Ectodermal cell (in vitro differentiated cells): Measurements from ENCODE around the gene CDH2.

Source experiments
- H3K27ac ChIP-seq: 2 replicates; pipeline ENCODE4 v1.7.0; 2013; ENCODE audit warnings: mild to moderate bottlenecking, low read depth, low read length; ENCODE audit not compliant: insufficient read depth, poor library complexity, severe bottlenecking
- H3K27me3 ChIP-seq: 2 replicates; pipeline ENCODE4 v1.7.0; 2013; ENCODE audit warnings: mild to moderate bottlenecking, low read length; ENCODE audit not compliant: insufficient read depth, control insufficient read depth, poor library complexity, severe bottlenecking
- H3K36me3 ChIP-seq: one replicate; pipeline ENCODE4 v1.7.0; 2013; ENCODE audit warnings: low read length; ENCODE audit not compliant: control insufficient read depth, insufficient read depth
- H3K4me1 ChIP-seq: one replicate; pipeline ENCODE4 v1.7.0; 2013; ENCODE audit warnings: low read length; ENCODE audit not compliant: control insufficient read depth, insufficient read depth
- H3K4me3 ChIP-seq: 2 replicates; pipeline ENCODE4 v1.7.0; 2013; ENCODE audit warnings: low read depth, low read length, control low read depth; ENCODE audit not compliant: insufficient read depth
- H3K9me3 ChIP-seq: 2 replicates; pipeline ENCODE4 v1.7.0; 2013; ENCODE audit warnings: mild to moderate bottlenecking, low read length, moderate library complexity; ENCODE audit not compliant: control insufficient read depth
- WGBS, 2 experiments: methylation state at CpG; one replicate each; pipeline ENCODE4 v1.1.7; 2013; ENCODE audit warnings: missing lambda C conversion rate in 2 of 2; 5-methylcytosine and 5-hydroxymethylcytosine counted together

The CDH2 gene

GRCh38 chr18:28152754-28153153 is 24.2 kb downstream of the CDH2 start:
- Histone ChIP-seq H3K27ac (no peak overlapping the region), H3K4me1 (peaks cover 43% of the 10 kb centered on the region), H3K36me3 (no peaks in the 10 kb centered on the region), H3K9me3 (no peaks in the 10 kb centered on the region), H3K27me3 (no peaks in the 10 kb centered on the region), H3K4me3 (no peak overlapping the region)
- 62 to 65% methylated on average over 3 of the region's 3 CpGs for WGBS, 2 experiments

DNA sequence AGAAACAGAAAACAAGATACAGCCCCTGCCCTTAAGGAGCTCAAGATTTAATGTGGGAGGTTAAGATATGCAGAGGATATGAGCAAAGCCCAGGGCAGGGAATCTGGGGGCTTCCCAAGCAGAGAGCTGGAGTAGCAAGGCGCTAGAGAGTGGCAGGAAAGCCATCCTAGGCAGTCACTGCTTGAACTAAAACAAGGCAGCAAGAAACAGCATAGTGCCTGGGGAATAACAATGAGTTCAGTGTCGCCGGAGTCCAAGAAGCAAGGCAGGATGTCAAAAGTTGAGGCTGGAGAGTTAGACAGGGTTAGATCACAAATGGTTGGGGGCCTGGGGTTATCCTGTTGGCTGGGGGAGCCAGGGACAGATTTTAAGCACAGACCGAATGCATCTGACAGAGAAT is 24.6 kb downstream of the CDH2 start:
- Histone ChIP-seq H3K4me3 (no peak overlapping the region), H3K27ac (no peak overlapping the region), H3K36me3 (no peaks in the 10 kb centered on the region), H3K27me3 (no peaks in the 10 kb centered on the region), H3K4me1 (peaks cover 43% of the 10 kb centered on the region), H3K9me3 (no peaks in the 10 kb centered on the region)
- WGBS, 2 experiments: 56 to 61% methylated on average over 4 of the region's 4 CpGs

GRCh38 chr18:28151434-28151833 is 25.5 kb downstream of the CDH2 start:
- Histone ChIP-seq H3K36me3 (no peaks in the 10 kb centered on the region), H3K4me1 (peaks cover 43% of the 10 kb centered on the region), H3K27ac (no peak overlapping the region), H3K9me3 (no peaks in the 10 kb centered on the region), H3K27me3 (no peaks in the 10 kb centered on the region), H3K4me3 (no peak overlapping the region)
- 88 to 91% methylated on average over 1 of the region's 1 CpG for WGBS, 2 experiments

DNA sequence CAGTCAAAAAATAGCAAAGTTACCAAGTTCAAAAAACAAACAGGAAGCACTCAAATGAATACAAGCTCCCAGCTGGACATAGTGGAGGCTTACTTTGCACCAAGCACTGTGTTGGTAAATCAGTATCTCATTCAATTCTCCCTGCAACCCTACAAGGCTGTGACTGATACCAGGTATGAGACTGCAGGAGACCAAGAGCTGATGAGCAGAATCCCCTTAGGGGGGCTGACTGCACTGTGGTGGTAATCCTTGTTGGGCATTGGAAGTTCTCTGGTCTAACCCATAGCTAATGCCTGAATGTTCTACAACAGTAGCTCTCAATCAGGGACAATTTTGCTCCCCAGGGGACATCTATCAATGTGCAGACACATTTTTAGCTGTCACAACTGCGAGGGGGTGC is 26.0 kb downstream of the CDH2 start:
- no peak overlapping the region for H3K27ac ChIP-seq
- H3K4me1 ChIP-seq: peaks cover 43% of the 10 kb centered on the region

GRCh38 chr18:28149810-28150420 is 27.0 kb downstream of the CDH2 start:
- WGBS, 2 experiments: 91 to 92% methylated on average over 14 of the region's 14 CpGs

More for the DNA sequence above, 26.0 kb downstream of the CDH2 start:
- H3K4me3 ChIP-seq: no peak overlapping the region
- WGBS, 2 experiments: 78 to 81% methylated on average over 1 of the region's 1 CpG
- H3K36me3 ChIP-seq: no peaks in the 10 kb centered on the region
- H3K9me3 ChIP-seq: no peaks in the 10 kb centered on the region
- no peaks in the 10 kb centered on the region for H3K27me3 ChIP-seq

GRCh38 chr18:28147674-28148171 is 29.2 kb downstream of the CDH2 start:
- 96 to 97% methylated on average over 5 of the region's 5 CpGs for WGBS, 2 experiments
- no peak overlapping the region for H3K27ac ChIP-seq
- peaks cover 18% of the 10 kb centered on the region for H3K36me3 ChIP-seq

More at GRCh38 chr18:28149810-28150420, 27.0 kb downstream of the CDH2 start:
- H3K4me3 ChIP-seq: no peak overlapping the region
- H3K36me3 ChIP-seq: peaks cover 2% of the 10 kb centered on the region
- no peak overlapping the region for H3K27ac ChIP-seq
- no peaks in the 10 kb centered on the region for H3K9me3 ChIP-seq
- peaks cover 36% of the 10 kb centered on the region for H3K4me1 ChIP-seq
- H3K27me3 ChIP-seq: no peaks in the 10 kb centered on the region

GRCh38 chr18:28143725-28144124 is 33.2 kb downstream of the CDH2 start:
- 91 to 97% methylated on average over 2 of the region's 2 CpGs for whole genome bisulfite sequencing, 2 experiments
- H3K27ac ChIP-seq: no peak overlapping the region
- H3K4me1 ChIP-seq: no peaks in the 10 kb centered on the region
- no peaks in the 10 kb centered on the region for H3K27me3 ChIP-seq
- no peaks in the 10 kb centered on the region for H3K9me3 ChIP-seq
- no peak overlapping the region for H3K4me3 ChIP-seq
- peaks cover 22% of the 10 kb centered on the region for H3K36me3 ChIP-seq

More at GRCh38 chr18:28147674-28148171, 29.2 kb downstream of the CDH2 start:
- Histone ChIP-seq H3K4me1 (peaks cover 16% of the 10 kb centered on the region), H3K9me3 (no peaks in the 10 kb centered on the region), H3K4me3 (no peak overlapping the region), H3K27me3 (no peaks in the 10 kb centered on the region)

DNA sequence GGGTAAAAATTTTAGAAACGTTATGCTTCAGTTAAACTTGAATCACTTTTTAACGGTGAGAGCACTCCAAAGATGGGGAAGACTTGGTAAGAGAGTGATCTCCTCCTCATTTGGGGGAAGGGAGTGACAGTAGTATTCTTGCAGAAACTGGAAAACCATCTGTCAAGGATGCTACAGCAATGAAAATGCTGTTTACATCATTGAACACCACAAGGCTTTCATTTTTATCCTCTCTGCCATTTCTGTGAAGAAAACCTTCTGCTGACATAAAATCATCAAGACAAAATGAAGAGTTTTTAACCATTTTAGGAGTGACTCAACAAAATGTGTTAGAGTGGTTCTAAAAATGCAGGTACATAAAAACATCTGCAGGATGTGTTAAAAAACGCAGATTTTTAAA is 38.1 kb downstream of the CDH2 start:
- Histone ChIP-seq H3K27ac (no peak overlapping the region), H3K36me3 (peaks cover 20% of the 10 kb centered on the region)
- WGBS, 2 experiments: 93 to 97% methylated on average over 3 of the region's 3 CpGs

GRCh38 chr18:28136071-28136470 is 40.9 kb downstream of the CDH2 start:
- Histone ChIP-seq H3K9me3 (no peaks in the 10 kb centered on the region), H3K4me1 (peaks cover 10% of the 10 kb centered on the region), H3K27me3 (no peaks in the 10 kb centered on the region), H3K4me3 (no peak overlapping the region), H3K27ac (no peak overlapping the region), H3K36me3 (peaks cover 9% of the 10 kb centered on the region)
- 92 to 100% methylated on average over 1 of the region's 4 CpGs for WGBS, 2 experiments

More for the DNA sequence above, 38.1 kb downstream of the CDH2 start:
- H3K4me3 ChIP-seq: no peak overlapping the region
- no peaks in the 10 kb centered on the region for H3K4me1 ChIP-seq
- no peaks in the 10 kb centered on the region for H3K9me3 ChIP-seq
- no peaks in the 10 kb centered on the region for H3K27me3 ChIP-seq

DNA sequence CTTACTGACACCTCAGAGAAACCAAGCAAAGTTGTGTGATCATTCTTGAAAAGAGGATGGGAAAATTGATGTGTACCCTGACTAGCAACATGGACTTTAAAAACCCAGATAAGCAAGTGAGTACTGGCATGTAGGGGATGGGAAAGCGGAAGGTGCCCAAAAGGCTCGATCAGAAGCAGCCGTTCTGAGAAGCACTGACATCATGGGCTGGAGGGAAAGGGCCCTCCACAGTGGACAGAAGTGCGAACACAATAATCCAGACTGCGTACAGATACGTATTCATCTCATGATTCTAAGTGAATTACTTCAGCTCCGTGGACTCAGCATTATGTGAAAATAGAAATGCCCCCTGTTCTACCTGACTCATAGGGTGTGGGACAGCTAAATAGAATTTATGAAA is 42.2 kb downstream of the CDH2 start:
- Histone ChIP-seq H3K36me3 (peaks cover 5% of the 10 kb centered on the region), H3K4me3 (no peak overlapping the region), H3K27me3 (no peaks in the 10 kb centered on the region), H3K27ac (no peak overlapping the region), H3K9me3 (no peaks in the 10 kb centered on the region), H3K4me1 (peaks cover 10% of the 10 kb centered on the region)
- 95 to 97% methylated on average over 7 of the region's 7 CpGs for WGBS, 2 experiments
